HCT116 (cell line): Measurements from ENCODE around the gene FRAS1.

Experiments
- ATF3 ChIP-seq: IDR thresholded peaks from 2 replicates; pipeline ENCODE4 v1.6.1; 2012
- CBX3 ChIP-seq: IDR thresholded peaks from 2 replicates; pipeline ENCODE4 v1.6.1; 2012; ENCODE audit warnings: low read depth
- CEBPB ChIP-seq: IDR thresholded peaks from 2 replicates; pipeline ENCODE4 v1.6.1; 2012; ENCODE audit warnings: low read depth
- CTCF ChIP-seq, 3 experiments: fragments of 200-600 bp in 1 of 3; sonication (generic) in 1 of 3; IDR thresholded peaks in 2 of 3; conservative IDR thresholded peaks in 1 of 3; 2 replicates each; pipeline ENCODE4 v1.5.1; 2012 to 2017; ENCODE audit warnings: low read depth in 2 of 3, low read length in 2 of 3, antibody characterized with exemption in 1 of 3, borderline replicate concordance in 1 of 3, control low read depth in 1 of 3, mild to moderate bottlenecking in 1 of 3, mixed read lengths in 1 of 3, mixed run types in 1 of 3, moderate library complexity in 1 of 3; ENCODE audit not compliant: insufficient read depth in 1 of 3
- EGR1 ChIP-seq: IDR thresholded peaks from 2 replicates; pipeline ENCODE4 v1.6.1; 2012; ENCODE audit warnings: low read depth
- EZH2 ChIP-seq: fragments of 200-600 bp; sonication (generic); IDR thresholded peaks from 2 replicates; pipeline ENCODE4 v1.6.1; 2017; ENCODE audit warnings: antibody characterized with exemption, mixed run types
- MAX ChIP-seq: IDR thresholded peaks from 2 replicates; pipeline ENCODE4 v1.6.1; 2012
- POLR2A ChIP-seq: IDR thresholded peaks from 2 replicates; pipeline ENCODE4 v1.7.0; 2011; ENCODE audit warnings: borderline replicate concordance; ENCODE audit not compliant: insufficient read depth, insufficient read length; ENCODE audit errors: extremely low read depth
- RAD21 ChIP-seq: IDR thresholded peaks from 2 replicates; pipeline ENCODE4 v1.6.1; 2012; ENCODE audit warnings: low read depth, mild to moderate bottlenecking
- SP1 ChIP-seq: IDR thresholded peaks from 2 replicates; pipeline ENCODE4 v1.6.1; 2012; ENCODE audit warnings: low read depth
- SRF ChIP-seq: IDR thresholded peaks from 2 replicates; pipeline ENCODE4 v1.6.1; 2012; ENCODE audit warnings: low read depth
- TCF7L2 ChIP-seq: IDR thresholded peaks from 2 replicates; pipeline ENCODE4 v1.7.0; 2011; ENCODE audit warnings: borderline replicate concordance, inconsistent platforms; ENCODE audit not compliant: insufficient read depth, insufficient read length; ENCODE audit errors: extremely low read depth
- ZNF274 ChIP-seq: fragments of 200-500 bp; sonication (Bioruptor generic); IDR thresholded peaks from 2 replicates; pipeline ENCODE4 v1.6.1; 2014; ENCODE audit warnings: mild to moderate bottlenecking, low read depth, low read length, inconsistent platforms

- TF ChIP-seq CTCF (IDR thresholded peaks at IDR 0.05 in 2 of 3, conservative IDR thresholded peaks at IDR 0.05 in 1 of 3; ENCODE audit: borderline replicate concordance in 1 of 3, insufficient read depth in 1 of 3, low read depth in 2 of 3, low read length in 2 of 3) = no peak
- no peak for TF ChIP-seq MAX
- TF ChIP-seq TCF7L2 = no peak
- TF ChIP-seq EGR1 = no peak
- no peak for TF ChIP-seq CBX3
- no peak for TF ChIP-seq SRF
- TF ChIP-seq EZH2 = no peak
- TF ChIP-seq POLR2A = no peak
- no peak for TF ChIP-seq ATF3
- no peak for TF ChIP-seq CEBPB
- no peak for TF ChIP-seq SP1
- no peak for TF ChIP-seq RAD21
- TF ChIP-seq ZNF274 = no peak
These were observed 153.7 kb downstream of the FRAS1 start for GRCh38 chr4:78210694-78211410.
